Lung (tissue), 12 donors: Measurements from ENCODE around the gene FABP2. TPM values are rescaled to one million over a fixed set of nuclear protein-coding genes. Genes with fewer than 3 reads are reported as not detected.

ENCODE experiments used
- ATAC-seq: fragments of 200-7000 bp; cut with Tn5 transposase; one replicate; pipeline ENCODE4 v1.9.1; 2020; ENCODE audit warnings: moderate number of reproducible peaks; ENCODE audit not compliant: insufficient read depth, low FRiP score
- DNase-seq, 3 donors: peaks; one replicate each; pipeline ENCODE4 v3.0.0-alpha.2; 2013 to 2017
- H3K27ac ChIP-seq, 2 donors: one replicate each; pipeline ENCODE4 v1.5.1; 2013; ENCODE audit warnings: mild to moderate bottlenecking in 2 of 2, moderate library complexity in 2 of 2, control low read depth in 1 of 2, inconsistent platforms in 1 of 2, low read depth in 1 of 2, low read length in 1 of 2
- H3K27me3 ChIP-seq, 3 donors: one replicate each; pipeline ENCODE4 v1.5.1; 2013; ENCODE audit warnings: low read length in 2 of 3; ENCODE audit not compliant: control insufficient read depth in 3 of 3, insufficient read depth in 3 of 3
- H3K36me3 ChIP-seq, 4 donors: one replicate each; pipeline ENCODE4 v1.5.1; 2013; ENCODE audit warnings: low read length in 4 of 4, mild to moderate bottlenecking in 1 of 4, moderate library complexity in 1 of 4; ENCODE audit not compliant: control insufficient read depth in 4 of 4, insufficient read depth in 4 of 4
- H3K4me1 ChIP-seq, 5 donors: one replicate each; pipeline ENCODE4 v1.5.1; 2013; ENCODE audit warnings: low read length in 5 of 5, mild to moderate bottlenecking in 2 of 5, moderate library complexity in 1 of 5; ENCODE audit not compliant: control insufficient read depth in 5 of 5, insufficient read depth in 5 of 5
- H3K4me3 ChIP-seq: one replicate; pipeline ENCODE4 v1.5.1; 2013; ENCODE audit warnings: mild to moderate bottlenecking, control low read depth, moderate library complexity
- H3K9ac ChIP-seq, 2 donors: one replicate each; pipeline ENCODE4 v1.5.1; 2013; ENCODE audit warnings: low read length in 2 of 2, control low read depth in 1 of 2; ENCODE audit not compliant: insufficient read depth in 1 of 2
- H3K9me3 ChIP-seq, 4 donors: one replicate each; pipeline ENCODE4 v1.5.1; 2013; ENCODE audit warnings: low read length in 3 of 4, mild to moderate bottlenecking in 1 of 4, moderate library complexity in 1 of 4; ENCODE audit not compliant: control insufficient read depth in 4 of 4, insufficient read depth in 3 of 4
- CTCF ChIP-seq: IDR thresholded peaks from 2 replicates; pipeline ENCODE4 v1.5.1; 2012; ENCODE audit warnings: mild to moderate bottlenecking; ENCODE audit errors: control extremely low read depth, extremely low read depth
- WGBS, 2 donors: extraction: QIAGEN DNeasy Blood & Tissue Kit; methylation state at CpG; one replicate each; pipeline ENCODE4 v1.1.7; 2013; 5-methylcytosine and 5-hydroxymethylcytosine counted together
- polyA plus RNA-seq, 2 donors: library from polyadenylated mRNA; stranded (reverse); fragments of 200-250 nt; gene quantifications; one replicate each; pipeline ENCODE4 v1.2.1, GENCODE V29; 2013
- total RNA-seq, 2 donors: library from RNA; depleted of rRNA in 1 of 2; stranded (reverse); fragments of >200 nt in 1 of 2; gene quantifications; one replicate each; pipeline ENCODE4 v1.2.1, GENCODE V29; 2014 to 2021
- donor health status: control.
- donor health status: control.
- donor health status: Bipolar disorder and iron deficiency.
- donor health status: healthy.
- donor health status: DM: yes; HTN: yes; CAD: no.

Gene FABP2
- total and polyA plus RNA-seq, 4 donors, result not detected

DNA sequence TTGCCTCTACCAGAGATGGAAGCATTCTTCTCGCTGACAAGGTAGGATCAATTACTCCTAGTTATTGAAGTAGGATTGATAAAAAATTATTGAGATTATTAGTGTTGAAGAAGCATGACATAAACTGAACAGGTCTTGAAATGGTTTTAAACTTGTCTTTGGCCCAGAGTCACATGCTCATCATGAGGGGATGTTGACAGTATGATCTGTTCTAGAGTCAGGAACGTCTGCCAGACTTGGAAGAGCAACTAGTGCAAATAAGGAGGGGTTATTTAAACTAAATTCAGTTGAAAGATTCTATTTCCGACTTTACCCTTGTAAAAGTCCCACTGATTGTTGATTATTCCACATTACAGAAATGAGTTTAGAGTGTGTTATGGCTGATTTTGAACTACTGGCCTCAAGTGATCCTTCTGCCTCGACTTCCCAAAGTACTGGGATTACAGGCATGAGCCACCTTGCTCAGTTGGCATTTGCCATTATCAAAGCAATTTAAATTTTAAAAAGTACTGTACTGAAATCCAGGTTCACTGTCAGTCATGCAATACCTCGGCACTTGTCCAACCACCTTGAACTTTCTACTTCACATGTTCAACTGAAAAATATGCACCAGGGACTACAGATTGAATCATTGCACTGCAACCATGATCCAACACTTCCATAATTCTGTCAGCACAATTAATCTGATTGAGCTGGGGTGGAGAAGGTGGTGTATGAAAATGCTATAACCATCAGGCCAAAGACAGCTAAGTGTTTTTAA lies 19.7 kb downstream of the FABP2 start:
- DNase-seq (no peak), ATAC-seq (no peak)
- no peak overlapping the region for H3K4me3 ChIP-seq
- peaks cover 0 to 18% (median 5%) of the 10 kb centered on the region in 5 donors for H3K4me1 ChIP-seq
- H3K27ac ChIP-seq, result peak overlapping the region in 1 of 2 donors; percentile 16
- peaks cover 0 to 13% (median 2%) of the 10 kb centered on the region in 4 donors for H3K36me3 ChIP-seq
- WGBS, 2 donors, result 84 to 92% methylated on average over 5 of the region's 5 CpGs
- no peak overlapping the region for H3K9ac ChIP-seq
- TF ChIP-seq CTCF, result no peak
- no peaks in the 10 kb centered on the region for H3K9me3 ChIP-seq
- H3K27me3 ChIP-seq, result no peaks in the 10 kb centered on the region

DNA sequence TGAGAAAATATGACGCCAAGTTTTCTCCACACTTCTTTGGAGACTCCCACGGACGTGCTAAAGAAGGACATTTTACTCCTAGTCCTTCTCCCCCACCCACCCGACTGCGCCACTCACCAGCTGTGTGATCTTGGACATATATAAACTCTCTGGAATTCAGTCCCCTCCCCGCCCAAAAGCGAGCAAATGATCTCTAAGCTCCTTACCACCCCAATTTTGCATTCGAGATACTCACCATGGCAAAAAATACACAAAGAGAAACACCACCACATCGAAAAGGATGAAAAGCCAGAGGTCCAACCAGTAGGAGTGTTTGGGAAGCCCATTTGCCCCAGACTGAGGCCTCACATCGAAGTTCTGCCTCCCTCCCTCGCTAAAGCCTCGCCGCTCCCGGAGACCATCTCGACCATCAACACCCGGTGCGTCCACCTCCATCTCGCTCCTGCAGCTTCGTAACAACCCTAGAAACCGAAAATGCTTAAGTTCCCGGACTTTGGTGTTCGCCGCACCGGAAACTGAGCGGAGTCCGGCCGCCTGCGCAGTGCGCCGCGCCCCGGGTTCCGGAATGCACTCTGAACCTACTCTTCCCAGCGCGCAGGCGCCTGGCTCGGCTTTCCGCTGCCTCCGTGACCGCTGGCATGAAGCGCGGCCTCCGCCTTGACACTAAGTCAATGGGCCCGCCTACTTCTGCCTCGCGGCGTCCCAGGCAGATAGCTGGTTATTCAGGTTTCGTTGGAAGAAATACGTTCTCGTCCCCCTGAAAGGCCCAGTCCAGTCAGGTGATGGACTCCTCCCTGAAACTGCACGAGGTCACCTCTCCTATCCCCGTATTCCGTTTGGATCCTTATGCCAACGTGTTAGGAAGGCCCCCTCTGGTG lies 21.6 kb downstream of the FABP2 start:
- no peaks in the 10 kb centered on the region for H3K9me3 ChIP-seq
- H3K9ac ChIP-seq, result peak overlapping the region; percentile 79 to 100
- H3K27ac ChIP-seq, result peak overlapping the region; percentile 91 to 98
- no peaks in the 10 kb centered on the region for H3K27me3 ChIP-seq
- peaks cover 0 to 18% (median 5%) of the 10 kb centered on the region in 5 donors for H3K4me1 ChIP-seq
- 0% methylated on average over 54 of the region's 54 CpGs for WGBS, 2 donors
- H3K36me3 ChIP-seq, result peaks cover 0 to 25% (median 8%) of the 10 kb centered on the region in 4 donors
- no peak for TF ChIP-seq CTCF
- peak overlapping the region; percentile 83 for H3K4me3 ChIP-seq
- ATAC-seq (peak; percentile 98), DNase-seq (peak; percentile 95 to 97 (median 96))

- Histone ChIP-seq H3K9ac (peak overlapping the region; percentile 79 to 100), H3K4me3 (peak overlapping the region; percentile 83), H3K36me3 (peaks cover 0 to 25% (median 8%) of the 10 kb centered on the region in 4 donors), H3K27me3 (no peaks in the 10 kb centered on the region), H3K27ac (peak overlapping the region; percentile 91 to 98), H3K9me3 (no peaks in the 10 kb centered on the region), H3K4me1 (peaks cover 0 to 18% (median 5%) of the 10 kb centered on the region in 5 donors)
- WGBS, 2 donors, result 1% methylated on average over 9 of the region's 9 CpGs
- no peak for TF ChIP-seq CTCF
- DNase-seq (no peak), ATAC-seq (no peak)
These were observed 22.2 kb downstream of the FABP2 start for GRCh38 chr4:119299741-119300100.
